Osteocyte (in vitro differentiated cells): ENCODE results near the gene ARHGAP27. TPM values are rescaled to one million over a fixed set of nuclear protein-coding genes. Genes with fewer than 3 reads are reported as not detected.

Experiments used
- total RNA-seq: library from RNA; stranded (reverse); gene quantifications from 2 replicates; pipeline ENCODE4 v1.2.1, GENCODE V29; 2021

The ARHGAP27 gene
- total RNA-seq, 1 donor from 2014 or later = 1.6 TPM

Other genes with a start within 250 kb of the ARHGAP27 start
- 2.0 and 2.8 TPM in 2 replicates for gene FMNL1, start 211.0 kb downstream of the ARHGAP27 start, total RNA-seq
- 0.18 TPM in 1 of 2 replicates, not detected in the other for gene SPATA32, start 170.8 kb downstream of the ARHGAP27 start, total RNA-seq
- 12.7 and 13.2 TPM in 2 replicates for gene MAP3K14, start 115.8 kb downstream of the ARHGAP27 start, total RNA-seq
- gene PLEKHM1, start 57.9 kb upstream of the ARHGAP27 start, total RNA-seq = 41.0 and 41.7 TPM in 2 replicates